Upper lobe of left lung (tissue), 4 donors: ENCODE results near the gene MAD1L1.

Experiments
- CTCF ChIP-seq, 6 experiments: fragments of 450-650 bp in 4 of 6; fragments of 200-600 bp in 2 of 6; sonication (generic) in 2 of 6; IDR thresholded peaks; one replicate each; pipeline ENCODE4 v1.5.1; 2016 to 2019; ENCODE audit warnings: antibody characterized with exemption in 6 of 6
- EP300 ChIP-seq, 4 donors: sonication (generic); formaldehyde crosslinking; IDR thresholded peaks; one replicate each; pipeline ENCODE4 v1.5.1; 2017; ENCODE audit warnings: antibody characterized with exemption in 4 of 4, control low read depth in 2 of 4

- TF ChIP-seq CTCF (IDR thresholded peaks at IDR 0.05) (no peak), EP300 (IDR thresholded peaks at IDR 0.05) (no peak)
These were observed 37.3 kb upstream of the MAD1L1 start for GRCh38 chr7:2269991-2270460.
